Sigmoid colon (tissue), 4 donors: ENCODE data around the gene CKAP4.

Experiments
- EP300 ChIP-seq, 4 donors: sonication (generic); formaldehyde crosslinking; IDR thresholded peaks; one replicate each; pipeline ENCODE4 v1.6.1; 2017; ENCODE audit warnings: antibody characterized with exemption in 4 of 4
- POLR2AphosphoS5 ChIP-seq, 4 donors: sonication (generic); formaldehyde crosslinking; IDR thresholded peaks; one replicate each; pipeline ENCODE4 v1.6.1; 2017; ENCODE audit warnings: antibody characterized with exemption in 4 of 4
- TF ChIP-seq, protein P1 (sequence below), 4 experiments: fragments of 450-650 bp in 3 of 4; fragments of 200-600 bp in 1 of 4; IDR thresholded peaks; one replicate each; pipeline ENCODE4 v1.5.1; 2016 to 2019; ENCODE audit warnings: antibody characterized with exemption in 4 of 4, mild to moderate bottlenecking in 3 of 4, moderate library complexity in 2 of 4

DNA sequence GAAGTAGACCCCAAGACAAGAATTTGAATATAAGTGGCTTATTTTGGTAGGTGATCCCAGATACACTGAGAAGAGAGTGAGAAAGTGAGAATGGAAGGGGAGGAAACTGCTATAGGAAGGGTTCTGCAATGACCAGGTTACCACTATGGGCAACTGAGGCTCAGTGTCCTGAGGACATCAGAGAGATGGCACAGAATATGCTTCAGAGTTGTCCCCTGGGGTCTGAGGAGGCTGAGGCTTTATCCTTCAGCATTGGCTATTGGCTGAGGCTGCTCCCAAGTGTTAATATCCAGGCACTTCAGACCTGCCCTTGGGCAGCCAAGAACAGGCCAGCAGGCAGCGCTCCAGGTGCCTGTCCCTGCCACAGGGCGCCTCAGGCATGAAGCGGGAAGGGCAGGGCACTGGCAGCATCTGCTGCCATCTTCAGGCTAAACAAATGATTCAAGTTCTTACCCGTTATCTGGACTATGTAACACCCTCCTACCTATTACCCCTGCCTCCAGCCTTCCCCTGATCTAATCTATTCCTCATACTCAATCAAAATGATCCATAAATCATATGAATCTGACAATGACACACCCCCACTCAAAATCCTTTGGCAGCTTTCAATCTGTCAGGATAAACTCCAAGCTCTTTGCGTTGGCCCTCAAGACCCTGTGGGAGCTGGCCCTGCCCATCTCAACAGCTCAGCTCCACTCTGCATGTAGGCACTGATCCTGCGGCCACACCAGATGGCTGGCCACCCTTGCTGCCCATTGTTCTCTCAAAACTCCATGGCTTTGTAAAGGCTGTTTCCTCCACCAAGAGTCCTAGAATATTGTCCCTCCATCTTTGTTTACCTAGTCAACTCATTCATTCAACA, 42.4 kb downstream of the CKAP4 start:
- TF ChIP-seq, protein P1, sequence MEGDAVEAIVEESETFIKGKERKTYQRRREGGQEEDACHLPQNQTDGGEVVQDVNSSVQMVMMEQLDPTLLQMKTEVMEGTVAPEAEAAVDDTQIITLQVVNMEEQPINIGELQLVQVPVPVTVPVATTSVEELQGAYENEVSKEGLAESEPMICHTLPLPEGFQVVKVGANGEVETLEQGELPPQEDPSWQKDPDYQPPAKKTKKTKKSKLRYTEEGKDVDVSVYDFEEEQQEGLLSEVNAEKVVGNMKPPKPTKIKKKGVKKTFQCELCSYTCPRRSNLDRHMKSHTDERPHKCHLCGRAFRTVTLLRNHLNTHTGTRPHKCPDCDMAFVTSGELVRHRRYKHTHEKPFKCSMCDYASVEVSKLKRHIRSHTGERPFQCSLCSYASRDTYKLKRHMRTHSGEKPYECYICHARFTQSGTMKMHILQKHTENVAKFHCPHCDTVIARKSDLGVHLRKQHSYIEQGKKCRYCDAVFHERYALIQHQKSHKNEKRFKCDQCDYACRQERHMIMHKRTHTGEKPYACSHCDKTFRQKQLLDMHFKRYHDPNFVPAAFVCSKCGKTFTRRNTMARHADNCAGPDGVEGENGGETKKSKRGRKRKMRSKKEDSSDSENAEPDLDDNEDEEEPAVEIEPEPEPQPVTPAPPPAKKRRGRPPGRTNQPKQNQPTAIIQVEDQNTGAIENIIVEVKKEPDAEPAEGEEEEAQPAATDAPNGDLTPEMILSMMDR (IDR thresholded peaks at IDR 0.05) = no peak
- TF ChIP-seq EP300 (IDR thresholded peaks at IDR 0.05) (no peak), POLR2AphosphoS5 (IDR thresholded peaks at IDR 0.05) (no peak)
